Chondrocyte (in vitro differentiated cells): ENCODE data around the gene RPL27A. TPM values are rescaled to one million over a fixed set of nuclear protein-coding genes. Genes with fewer than 3 reads are reported as not detected.

Source experiments
- DNase-seq: peaks from one replicate; pipeline ENCODE4 v3.0.0; 2021; ENCODE audit warnings: mixed read lengths, low spot score
- H3K27ac Mint-ChIP-seq: one replicate; pipeline ENCODE4 v1.8.0; 2021; ENCODE audit warnings: mild to moderate bottlenecking, moderate library complexity, mixed read lengths; ENCODE audit not compliant: unreplicated experiment
- H3K27me3 Mint-ChIP-seq: 2 replicates; pipeline ENCODE4 v1.8.0; 2021; ENCODE audit warnings: low read depth, mixed read lengths
- H3K36me3 Mint-ChIP-seq: 2 replicates; pipeline ENCODE4 v1.8.0; 2021; ENCODE audit warnings: low read depth, mixed read lengths
- H3K4me1 Mint-ChIP-seq: 2 replicates; pipeline ENCODE4 v1.8.0; 2021; ENCODE audit warnings: low read depth, mild to moderate bottlenecking, mixed read lengths
- H3K4me3 Mint-ChIP-seq: one replicate; pipeline ENCODE4 v1.8.0; 2021; ENCODE audit warnings: mild to moderate bottlenecking, moderate library complexity, mixed read lengths; ENCODE audit not compliant: unreplicated experiment
- H3K9me3 Mint-ChIP-seq: 2 replicates; pipeline ENCODE4 v1.8.0; 2021; ENCODE audit warnings: low read depth, mixed read lengths
- CTCF ChIP-seq: fragments of 200-600 bp; sonication (generic); IDR thresholded peaks from 2 replicates; pipeline ENCODE4 v1.5.0; 2021; ENCODE audit warnings: antibody characterized with exemption, mild to moderate bottlenecking, moderate library complexity
- total RNA-seq: library from RNA; stranded (reverse); gene quantifications from 3 replicates; pipeline ENCODE4 v1.2.1, GENCODE V29; 2021

The RPL27A gene
- total RNA-seq, 1 donor from 2014 or later = 546 TPM

- no peak for TF ChIP-seq CTCF
- no peak for DNase-seq
- peaks cover 14% of the 10 kb centered on the region for H3K36me3 Mint-ChIP-seq
- peak overlapping the region; percentile 33 for H3K4me3 Mint-ChIP-seq
- H3K4me1 Mint-ChIP-seq = peaks cover 71% of the 10 kb centered on the region
- H3K27me3 Mint-ChIP-seq = no peaks in the 10 kb centered on the region
- H3K9me3 Mint-ChIP-seq = no peaks in the 10 kb centered on the region
- H3K27ac Mint-ChIP-seq = peak overlapping the region; percentile 96
These were observed 38.4 kb downstream of the RPL27A start for GRCh38 chr11:8720868-8721608.

GRCh38 chr11:8721609-8722500 is 39.3 kb downstream of the RPL27A start:
- Mint-ChIP-seq H3K4me1 (peaks cover 69% of the 10 kb centered on the region), H3K27me3 (no peaks in the 10 kb centered on the region), H3K4me3 (peak overlapping the region; percentile 33), H3K36me3 (peaks cover 11% of the 10 kb centered on the region), H3K9me3 (no peaks in the 10 kb centered on the region), H3K27ac (peak overlapping the region; percentile 96)
- no peak for TF ChIP-seq CTCF
- no peak for DNase-seq

DNA sequence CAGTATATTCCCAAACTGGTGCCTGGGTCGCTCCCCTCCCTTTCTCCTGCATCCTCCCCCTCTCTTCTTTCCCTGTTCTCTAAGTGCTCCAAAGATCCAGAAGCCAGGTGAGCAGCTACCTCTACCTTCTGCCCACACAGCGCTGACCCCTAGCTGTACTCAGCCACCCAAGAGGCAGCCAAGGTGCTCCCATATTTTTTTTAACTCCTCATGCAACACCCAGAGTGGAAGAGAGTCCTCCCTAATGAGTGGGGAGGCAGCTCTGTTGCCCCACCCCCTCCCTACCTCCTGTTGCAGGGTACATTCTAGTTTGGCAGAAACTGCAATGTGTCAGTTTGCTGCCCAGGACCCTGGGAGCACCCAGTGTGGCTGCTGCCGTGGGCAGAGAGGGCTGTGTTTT is 40.2 kb downstream of the RPL27A start:
- H3K4me1 Mint-ChIP-seq = peaks cover 69% of the 10 kb centered on the region
- H3K4me3 Mint-ChIP-seq = peak overlapping the region; percentile 19
- no peaks in the 10 kb centered on the region for H3K9me3 Mint-ChIP-seq
- H3K27ac Mint-ChIP-seq = peak overlapping the region; percentile 96
- DNase-seq = no peak
- TF ChIP-seq CTCF = no peak
- peaks cover 10% of the 10 kb centered on the region for H3K36me3 Mint-ChIP-seq
- H3K27me3 Mint-ChIP-seq = no peaks in the 10 kb centered on the region

GRCh38 chr11:8723711-8724110 is 41.1 kb downstream of the RPL27A start:
- no peak for DNase-seq
- Mint-ChIP-seq H3K9me3 (no peaks in the 10 kb centered on the region), H3K4me1 (peaks cover 66% of the 10 kb centered on the region), H3K27ac (peak overlapping the region; percentile 22), H3K4me3 (no peak overlapping the region), H3K27me3 (no peaks in the 10 kb centered on the region), H3K36me3 (peaks cover 13% of the 10 kb centered on the region)
- no peak for TF ChIP-seq CTCF

GRCh38 chr11:8724682-8725081 is 42.1 kb downstream of the RPL27A start:
- TF ChIP-seq CTCF = no peak
- no peak for DNase-seq
- H3K36me3 Mint-ChIP-seq = peaks cover 16% of the 10 kb centered on the region
- H3K27me3 Mint-ChIP-seq = no peaks in the 10 kb centered on the region
- H3K4me1 Mint-ChIP-seq = peaks cover 63% of the 10 kb centered on the region
- no peak overlapping the region for H3K27ac Mint-ChIP-seq
- H3K9me3 Mint-ChIP-seq = no peaks in the 10 kb centered on the region
- H3K4me3 Mint-ChIP-seq = no peak overlapping the region
